PC-9 (cell line): ENCODE measurements around the gene PKP2. TPM values are rescaled to one million over a fixed set of nuclear protein-coding genes. Genes with fewer than 3 reads are reported as not detected.

Experiments
- BruUV-seq: library from RNA; stranded (reverse); fragments of 400-500 nt; replicated peaks from 2 replicates; lab custom pipeline; 2021; lab: Mats Ljungman, UMichigan
- CTCF ChIA-PET: fragments of 300-600 bp; sonication (Branson Sonifier 250); formaldehyde crosslinking; loops from one replicate; lab custom pipeline; 2022; ENCODE audit warnings: antibody characterized with exemption; lab: Charles Lee
- POLR2A ChIA-PET: fragments of 300-600 bp; sonication (Branson Sonifier 250); formaldehyde crosslinking; loops from one replicate; lab custom pipeline; 2022; ENCODE audit warnings: antibody characterized with exemption; ENCODE audit not compliant: unreplicated experiment; lab: Charles Lee
- DNase-seq, 2 experiments: peaks; one replicate each; pipeline versions ENCODE4 v3.0.0 to v3.0.0-alpha.2; 2015 to 2022; ENCODE audit warnings: mixed read lengths in 1 of 2
- H2AFZ ChIP-seq: fragments of 200-600 bp; sonication (generic); 2 replicates; pipeline ENCODE4 v1.8.1; 2017; ENCODE audit warnings: antibody characterized with exemption
- H3F3A ChIP-seq: fragments of 200-600 bp; sonication (generic); 2 replicates; pipeline ENCODE4 v1.8.1; 2017; ENCODE audit warnings: antibody characterized with exemption, mild to moderate bottlenecking, low read depth; ENCODE audit not compliant: insufficient read depth
- H3K27ac ChIP-seq: fragments of 200-600 bp; sonication (generic); 2 replicates; pipeline ENCODE4 v1.6.1; 2016; ENCODE audit warnings: mixed run types
- H3K27me3 ChIP-seq: fragments of 200-600 bp; sonication (generic); 2 replicates; pipeline ENCODE4 v1.6.1; 2016; ENCODE audit warnings: low read depth, mixed run types; ENCODE audit not compliant: insufficient read depth
- H3K36me3 ChIP-seq: fragments of 200-600 bp; sonication (generic); 2 replicates; pipeline ENCODE4 v1.6.1; 2016; ENCODE audit warnings: low read depth, mixed run types
- H3K4me1 ChIP-seq: fragments of 200-600 bp; sonication (generic); replicated peaks from 2 replicates; pipeline ENCODE4 v1.6.1; 2016; ENCODE audit warnings: mixed run types; ENCODE audit not compliant: insufficient read depth
- H3K4me2 ChIP-seq: fragments of 200-600 bp; sonication (generic); 2 replicates; pipeline ENCODE4 v1.6.1; 2017; ENCODE audit warnings: mixed run types
- H3K4me3 ChIP-seq: fragments of 200-600 bp; sonication (generic); 2 replicates; pipeline ENCODE4 v1.6.1; 2016; ENCODE audit warnings: mixed run types
- H3K79me2 ChIP-seq: fragments of 200-600 bp; sonication (generic); 2 replicates; pipeline ENCODE4 v1.6.1; 2017; ENCODE audit warnings: low read depth, mixed run types
- H3K9me2 ChIP-seq: fragments of 200-600 bp; sonication (generic); 2 replicates; pipeline ENCODE4 v1.8.1; 2017; ENCODE audit warnings: mild to moderate bottlenecking; ENCODE audit not compliant: insufficient read depth
- H3K9me3 ChIP-seq: fragments of 200-600 bp; sonication (generic); 2 replicates; pipeline ENCODE4 v1.8.1; 2016; ENCODE audit warnings: low read depth; ENCODE audit not compliant: insufficient read depth
- H4K20me1 ChIP-seq: fragments of 200-600 bp; sonication (generic); 2 replicates; pipeline ENCODE4 v1.8.1; 2017; ENCODE audit not compliant: insufficient read depth
- EZH2 ChIP-seq: fragments of 200-600 bp; sonication (generic); IDR thresholded peaks from 2 replicates; pipeline ENCODE4 v1.8.0; 2017; ENCODE audit warnings: antibody characterized with exemption, low read depth
- intact Hi-C: fragments of 100-400 bp; cut with micrococcal nuclease; formaldehyde crosslinking; loops from one replicate; pipeline ENCODE4 v1.10.0; 2022; ENCODE audit not compliant: unreplicated experiment
- total RNA-seq: library from RNA; stranded (reverse); gene quantifications from 2 replicates; pipeline ENCODE4 v1.2.3, GENCODE V29; 2021
- TF ChIP-seq, protein P1 (sequence below): fragments of 200-600 bp; sonication (generic); conservative IDR thresholded peaks from 2 replicates; pipeline ENCODE4 v1.6.1; 2017; ENCODE audit warnings: mixed run types, antibody characterized with exemption, mild to moderate bottlenecking, moderate library complexity

The PKP2 gene
- total RNA-seq, 1 experiment from 2014 or later: 88.1 TPM

DNA sequence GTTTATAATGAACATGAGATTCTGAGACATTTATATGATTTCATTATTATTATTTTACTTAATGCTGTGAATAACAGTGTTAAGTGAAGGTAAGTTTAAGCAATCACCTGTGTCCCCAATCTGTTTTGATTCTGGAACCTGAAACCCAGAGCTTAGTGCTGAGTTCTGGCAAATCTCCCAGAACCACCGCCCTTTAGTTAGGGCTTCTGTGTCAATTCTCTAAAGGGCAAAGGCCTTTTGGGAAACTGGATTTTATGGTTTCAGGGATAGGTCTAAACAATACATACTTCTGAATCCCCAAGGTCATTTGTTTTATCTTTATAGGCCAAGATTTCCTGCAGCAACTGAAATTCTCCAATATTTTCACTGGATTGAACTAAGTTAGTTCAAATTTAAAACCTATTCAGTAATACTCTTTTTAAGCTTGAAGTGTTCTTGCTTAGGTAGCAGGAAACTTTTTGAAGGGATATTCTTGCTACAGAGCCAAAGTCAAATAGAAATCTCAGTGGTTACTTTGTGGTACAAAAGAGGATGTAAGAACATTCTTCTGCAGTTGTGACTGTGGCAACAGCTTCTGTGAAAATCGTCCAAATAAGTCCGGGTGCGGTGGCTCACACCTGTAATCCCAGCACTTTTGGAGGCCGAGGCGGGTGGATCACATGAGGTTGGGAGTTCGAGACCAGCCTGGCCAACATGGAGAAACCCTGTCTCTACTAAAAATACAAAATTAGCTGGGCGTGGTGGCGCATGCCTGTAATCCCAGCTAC is 10.0 kb upstream of the PKP2 start:
- Histone ChIP-seq H3K79me2 (no peaks in the 10 kb centered on the region), H3K4me3 (no peak overlapping the region), H3K4me2 (no peak overlapping the region), H3K9me3 (no peaks in the 10 kb centered on the region), H4K20me1 (no peaks in the 10 kb centered on the region), H2AFZ (no peak overlapping the region), H3K9me2 (no peaks in the 10 kb centered on the region), H3K36me3 (no peaks in the 10 kb centered on the region), H3K27me3 (no peaks in the 10 kb centered on the region), H3K4me1 (peaks cover 33% of the 10 kb centered on the region), H3K27ac (no peak overlapping the region), H3F3A (peaks cover 11% of the 10 kb centered on the region; the same call in 1 of the 2 replicates)
- no peak for TF ChIP-seq EZH2
- TF ChIP-seq, protein P1, sequence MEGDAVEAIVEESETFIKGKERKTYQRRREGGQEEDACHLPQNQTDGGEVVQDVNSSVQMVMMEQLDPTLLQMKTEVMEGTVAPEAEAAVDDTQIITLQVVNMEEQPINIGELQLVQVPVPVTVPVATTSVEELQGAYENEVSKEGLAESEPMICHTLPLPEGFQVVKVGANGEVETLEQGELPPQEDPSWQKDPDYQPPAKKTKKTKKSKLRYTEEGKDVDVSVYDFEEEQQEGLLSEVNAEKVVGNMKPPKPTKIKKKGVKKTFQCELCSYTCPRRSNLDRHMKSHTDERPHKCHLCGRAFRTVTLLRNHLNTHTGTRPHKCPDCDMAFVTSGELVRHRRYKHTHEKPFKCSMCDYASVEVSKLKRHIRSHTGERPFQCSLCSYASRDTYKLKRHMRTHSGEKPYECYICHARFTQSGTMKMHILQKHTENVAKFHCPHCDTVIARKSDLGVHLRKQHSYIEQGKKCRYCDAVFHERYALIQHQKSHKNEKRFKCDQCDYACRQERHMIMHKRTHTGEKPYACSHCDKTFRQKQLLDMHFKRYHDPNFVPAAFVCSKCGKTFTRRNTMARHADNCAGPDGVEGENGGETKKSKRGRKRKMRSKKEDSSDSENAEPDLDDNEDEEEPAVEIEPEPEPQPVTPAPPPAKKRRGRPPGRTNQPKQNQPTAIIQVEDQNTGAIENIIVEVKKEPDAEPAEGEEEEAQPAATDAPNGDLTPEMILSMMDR: no peak
- peak in 1 of 2 experiments; percentile 51 for DNase-seq
- POLR2A ChIA-PET: interaction anchor here (0.7 to 1.0 kb wide), 2 partner anchors 10 to 14 kb away, joined by 3 to 6 read pairs; partner anchors contain the start of gene PKP2
- no TSS peak for BruUV-seq
- intact Hi-C loops: no loop called here
- CTCF ChIA-PET: interaction anchor here (0.8 kb wide), 1 partner anchor 10 kb away, joined by 3 read pairs; no protein-coding TSS in a partner anchor

DNA sequence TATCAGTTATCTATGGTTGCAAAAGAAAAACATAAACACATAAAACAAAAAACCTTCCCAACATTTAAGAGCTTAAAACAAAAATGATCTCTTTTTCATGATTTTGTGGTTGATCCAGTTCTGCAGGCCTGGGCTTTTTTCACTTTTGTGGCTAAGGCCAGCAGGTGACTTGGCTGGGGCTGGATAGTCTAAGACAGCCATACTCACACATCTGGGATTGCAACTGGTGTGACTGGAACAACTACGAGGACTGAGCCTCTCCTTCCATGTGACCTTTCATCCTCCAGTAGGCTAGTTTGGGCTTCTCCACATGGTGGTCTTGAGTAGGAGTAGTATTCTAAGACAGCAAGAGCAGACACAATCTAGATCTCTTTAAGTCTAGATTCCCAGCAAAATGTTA is 7.2 kb upstream of the PKP2 start:
- ChIA-PET POLR2A (no interaction called here), CTCF (no interaction called here)
- no peaks in the 10 kb centered on the region for H3K27me3 ChIP-seq

DNA sequence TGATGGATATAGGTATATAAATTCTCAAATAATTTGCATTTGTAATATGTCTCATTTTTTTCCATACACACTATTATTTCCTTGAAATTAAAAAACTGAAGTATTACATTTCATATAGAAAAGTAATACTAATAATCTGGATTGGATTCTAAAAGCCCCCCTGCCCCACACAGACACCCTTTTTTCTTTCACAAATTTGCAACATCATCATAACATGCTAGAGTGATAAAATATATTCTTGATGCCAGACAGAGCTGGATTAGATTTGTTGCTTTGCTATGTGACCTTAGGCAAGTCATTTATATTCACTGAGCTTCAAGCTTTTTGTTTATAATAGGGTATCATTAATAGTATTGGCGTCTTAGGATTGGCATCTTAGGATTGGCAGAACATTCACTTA is 6.7 kb upstream of the PKP2 start:
- H3K4me1 ChIP-seq: peaks cover 49% of the 10 kb centered on the region
- H3K4me3 ChIP-seq: no peak overlapping the region
- no peaks in the 10 kb centered on the region for H3K9me3 ChIP-seq
- no peaks in the 10 kb centered on the region for H3K36me3 ChIP-seq
- no peak overlapping the region for H3K27ac ChIP-seq
- peaks cover 17% of the 10 kb centered on the region; the same call in 1 of the 2 replicates for H3F3A ChIP-seq
- no peaks in the 10 kb centered on the region for H3K9me2 ChIP-seq
- H4K20me1 ChIP-seq: no peaks in the 10 kb centered on the region
- no peak overlapping the region for H2AFZ ChIP-seq
- no peak for DNase-seq
- intact Hi-C loops: no loop called here
- no peaks in the 10 kb centered on the region for H3K79me2 ChIP-seq
- 0 out of 2 replicates have a peak overlapping the region, but pooled peaks have one; percentile 25 for H3K4me2 ChIP-seq
- POLR2A ChIA-PET: interaction anchor here (0.6 kb wide), 1 partner anchor 287 kb away, joined by 8 read pairs; no protein-coding TSS in a partner anchor
- BruUV-seq: no TSS peak
- no peak for TF ChIP-seq EZH2
- TF ChIP-seq, protein P1: no peak
- H3K27me3 ChIP-seq: no peaks in the 10 kb centered on the region
- CTCF ChIA-PET: no interaction called here

More for the DNA sequence above, 7.2 kb upstream of the PKP2 start:
- Histone ChIP-seq H3K4me3 (no peak overlapping the region), H3K9me2 (no peaks in the 10 kb centered on the region), H3K36me3 (no peaks in the 10 kb centered on the region), H3K9me3 (no peaks in the 10 kb centered on the region), H3K79me2 (no peaks in the 10 kb centered on the region), H2AFZ (no peak overlapping the region), H3K27ac (no peak overlapping the region), H4K20me1 (no peaks in the 10 kb centered on the region), H3K4me1 (peaks cover 45% of the 10 kb centered on the region), H3K4me2 (peak overlapping the region; percentile 25; the same call in 1 of the 2 replicates), H3F3A (peaks cover 17% of the 10 kb centered on the region; the same call in 1 of the 2 replicates)
- no TSS peak for BruUV-seq
- DNase-seq: peak in 1 of 2 experiments; percentile 45
- TF ChIP-seq, protein P1: no peak
- intact Hi-C loops: no loop called here
